HEK293T (cell line): ENCODE measurements around the gene HSP90AB1.

Experiments
- CTCF ChIA-PET: fragments of 350-600 bp; formaldehyde crosslinking; extraction: SDS; loops from one replicate; lab custom pipeline; 2021; ENCODE audit warnings: antibody characterized with exemption, inconsistent platforms; lab: Yijun Ruan, JAX
- POLR2A ChIA-PET: fragments of 350-600 bp; formaldehyde crosslinking; extraction: SDS; loops from one replicate; lab custom pipeline; 2020; ENCODE audit warnings: antibody characterized with exemption, inconsistent platforms; lab: Yijun Ruan, JAX
- DNase-seq: peaks from one replicate; pipeline ENCODE4 v3.0.0; 2012; ENCODE audit warnings: mixed read lengths; ENCODE audit errors: extremely low spot score
- ARNT ChIP-seq: fragments of 450-650 bp; IDR thresholded peaks from 2 replicates; pipeline ENCODE4 v1.6.1; 2017; ENCODE audit warnings: mild to moderate bottlenecking
- BHLHE40 ChIP-seq: fragments of 450-650 bp; IDR thresholded peaks from 2 replicates; pipeline ENCODE4 v1.6.1; 2016; ENCODE audit warnings: mild to moderate bottlenecking, moderate library complexity, borderline replicate concordance
- CTBP1 ChIP-seq: fragments of 450-650 bp; IDR thresholded peaks from 2 replicates; pipeline ENCODE4 v1.6.1; 2016; ENCODE audit warnings: borderline replicate concordance
- ELF4 ChIP-seq: fragments of 450-650 bp; IDR thresholded peaks from 2 replicates; pipeline ENCODE4 v1.6.1; 2017; ENCODE audit warnings: antibody characterized with exemption
- FOXA1 ChIP-seq: fragments of 450-650 bp; IDR thresholded peaks from 2 replicates; pipeline ENCODE4 v1.6.1; 2016; ENCODE audit warnings: mild to moderate bottlenecking
- FOXK2 ChIP-seq: fragments of 450-650 bp; IDR thresholded peaks from 2 replicates; pipeline ENCODE4 v1.6.1; 2016; ENCODE audit warnings: mild to moderate bottlenecking
- FOXM1 ChIP-seq: fragments of 450-650 bp; IDR thresholded peaks from 2 replicates; pipeline ENCODE4 v1.6.1; 2017; ENCODE audit warnings: mild to moderate bottlenecking, borderline replicate concordance
- HDGF ChIP-seq: fragments of 450-650 bp; IDR thresholded peaks from 2 replicates; pipeline ENCODE4 v1.6.1; 2017; ENCODE audit warnings: antibody characterized with exemption, borderline replicate concordance
- L3MBTL2 ChIP-seq: fragments of 450-650 bp; conservative IDR thresholded peaks from 2 replicates; pipeline ENCODE4 v1.6.1; 2016; ENCODE audit warnings: mild to moderate bottlenecking
- LEF1 ChIP-seq: fragments of 450-650 bp; IDR thresholded peaks from 2 replicates; pipeline ENCODE4 v1.6.1; 2017; ENCODE audit warnings: mild to moderate bottlenecking, borderline replicate concordance
- NFRKB ChIP-seq: fragments of 450-650 bp; IDR thresholded peaks from 2 replicates; pipeline ENCODE4 v1.6.1; 2016; ENCODE audit warnings: mild to moderate bottlenecking, moderate library complexity
- SP1 ChIP-seq: fragments of 450-650 bp; IDR thresholded peaks from 2 replicates; pipeline ENCODE4 v1.6.1; 2017
- SUZ12 ChIP-seq: fragments of 450-650 bp; IDR thresholded peaks from 2 replicates; pipeline ENCODE4 v1.6.1; 2016; ENCODE audit warnings: mild to moderate bottlenecking
- TARDBP ChIP-seq: fragments of 450-650 bp; IDR thresholded peaks from 2 replicates; pipeline ENCODE4 v1.6.1; 2016
- ZNF384 ChIP-seq: fragments of 450-650 bp; IDR thresholded peaks from 2 replicates; pipeline ENCODE4 v1.6.1; 2016
- TF ChIP-seq, protein P1 (sequence below): fragments of 450-650 bp; IDR thresholded peaks from 2 replicates; pipeline ENCODE4 v1.6.1; 2016

The HSP90AB1 gene

DNA sequence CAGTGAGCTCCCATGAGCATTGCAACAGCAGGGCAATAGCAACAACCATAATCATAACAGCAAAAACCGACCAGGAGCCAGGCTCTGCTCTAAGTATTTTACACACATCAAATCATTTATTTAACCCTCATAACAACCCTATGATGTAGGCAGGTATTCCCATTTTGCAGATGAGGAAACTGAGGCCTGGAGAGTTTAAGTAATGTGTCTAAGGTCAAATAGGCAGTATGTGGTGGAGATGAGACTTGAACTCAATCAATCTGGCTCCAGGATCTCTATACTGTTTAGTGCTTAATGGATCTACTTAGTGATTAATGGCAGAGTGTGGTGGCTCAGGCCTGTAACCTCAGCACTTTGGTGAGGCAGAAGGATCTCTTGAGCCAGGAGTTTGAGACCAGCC lies 26.7 kb downstream of the HSP90AB1 start:
- ChIA-PET POLR2A (interaction anchor here (1.0 to 1.4 kb wide), 2 partner anchors 22 to 26 kb away, joined by 3 read pairs; no protein-coding TSS in a partner anchor), CTCF (interaction anchor here (0.8 to 1.7 kb wide), 2 partner anchors 32 to 41 kb away, joined by 3 read pairs; no protein-coding TSS in a partner anchor)
- TF ChIP-seq FOXK2: no peak
- no peak for TF ChIP-seq SP1
- no peak for TF ChIP-seq LEF1
- TF ChIP-seq, protein P1, sequence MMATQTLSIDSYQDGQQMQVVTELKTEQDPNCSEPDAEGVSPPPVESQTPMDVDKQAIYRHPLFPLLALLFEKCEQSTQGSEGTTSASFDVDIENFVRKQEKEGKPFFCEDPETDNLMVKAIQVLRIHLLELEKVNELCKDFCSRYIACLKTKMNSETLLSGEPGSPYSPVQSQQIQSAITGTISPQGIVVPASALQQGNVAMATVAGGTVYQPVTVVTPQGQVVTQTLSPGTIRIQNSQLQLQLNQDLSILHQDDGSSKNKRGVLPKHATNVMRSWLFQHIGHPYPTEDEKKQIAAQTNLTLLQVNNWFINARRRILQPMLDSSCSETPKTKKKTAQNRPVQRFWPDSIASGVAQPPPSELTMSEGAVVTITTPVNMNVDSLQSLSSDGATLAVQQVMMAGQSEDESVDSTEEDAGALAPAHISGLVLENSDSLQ: no peak
- TF ChIP-seq ELF4: no peak
- TF ChIP-seq ZNF384: no peak
- no peak for TF ChIP-seq CTBP1
- TF ChIP-seq ARNT: no peak
- TF ChIP-seq L3MBTL2: no peak
- TF ChIP-seq FOXA1: no peak
- TF ChIP-seq FOXM1: no peak
- no peak for TF ChIP-seq BHLHE40
- TF ChIP-seq HDGF: no peak
- no peak for TF ChIP-seq NFRKB
- no peak for TF ChIP-seq SUZ12
- no peak for TF ChIP-seq TARDBP
- no peak for DNase-seq

DNA sequence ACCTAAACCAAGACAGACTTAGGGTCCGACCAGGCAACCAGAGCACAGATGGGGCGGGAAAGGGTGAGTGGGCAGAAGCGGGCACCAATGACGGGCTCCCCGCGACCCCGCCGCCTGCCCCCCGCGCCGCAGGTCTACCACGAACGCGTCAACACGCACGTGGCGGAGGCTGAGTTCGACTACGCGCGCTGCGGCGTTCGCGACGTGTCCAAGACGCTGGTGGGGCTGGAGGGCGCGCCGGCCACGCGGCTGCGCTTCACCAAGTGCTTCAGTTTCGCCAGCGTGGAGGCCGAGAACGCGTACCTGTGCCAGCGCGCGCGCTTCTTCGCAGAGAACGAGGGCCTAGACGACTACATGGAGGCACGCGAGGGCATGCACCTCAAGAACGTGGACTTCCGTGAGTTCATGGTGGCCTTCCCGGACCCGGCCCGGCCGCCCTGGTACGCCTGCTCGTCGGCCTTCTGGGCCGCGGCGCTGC lies 28.4 kb downstream of the HSP90AB1 start:
- ChIA-PET CTCF (no interaction called here), POLR2A (interaction anchor here (1.1 kb wide), 1 partner anchor 28 kb away, joined by 3 read pairs; the partner anchor contains the start of gene HSP90AB1)
- no peak for TF ChIP-seq L3MBTL2
- TF ChIP-seq FOXK2: no peak
- TF ChIP-seq FOXA1: no peak
- no peak for TF ChIP-seq ELF4
- no peak for TF ChIP-seq CTBP1
- no peak for TF ChIP-seq FOXM1
- no peak for TF ChIP-seq TARDBP
- no peak for TF ChIP-seq ARNT
- TF ChIP-seq, protein P1: no peak
- TF ChIP-seq SUZ12: no peak
- DNase-seq: no peak

DNA sequence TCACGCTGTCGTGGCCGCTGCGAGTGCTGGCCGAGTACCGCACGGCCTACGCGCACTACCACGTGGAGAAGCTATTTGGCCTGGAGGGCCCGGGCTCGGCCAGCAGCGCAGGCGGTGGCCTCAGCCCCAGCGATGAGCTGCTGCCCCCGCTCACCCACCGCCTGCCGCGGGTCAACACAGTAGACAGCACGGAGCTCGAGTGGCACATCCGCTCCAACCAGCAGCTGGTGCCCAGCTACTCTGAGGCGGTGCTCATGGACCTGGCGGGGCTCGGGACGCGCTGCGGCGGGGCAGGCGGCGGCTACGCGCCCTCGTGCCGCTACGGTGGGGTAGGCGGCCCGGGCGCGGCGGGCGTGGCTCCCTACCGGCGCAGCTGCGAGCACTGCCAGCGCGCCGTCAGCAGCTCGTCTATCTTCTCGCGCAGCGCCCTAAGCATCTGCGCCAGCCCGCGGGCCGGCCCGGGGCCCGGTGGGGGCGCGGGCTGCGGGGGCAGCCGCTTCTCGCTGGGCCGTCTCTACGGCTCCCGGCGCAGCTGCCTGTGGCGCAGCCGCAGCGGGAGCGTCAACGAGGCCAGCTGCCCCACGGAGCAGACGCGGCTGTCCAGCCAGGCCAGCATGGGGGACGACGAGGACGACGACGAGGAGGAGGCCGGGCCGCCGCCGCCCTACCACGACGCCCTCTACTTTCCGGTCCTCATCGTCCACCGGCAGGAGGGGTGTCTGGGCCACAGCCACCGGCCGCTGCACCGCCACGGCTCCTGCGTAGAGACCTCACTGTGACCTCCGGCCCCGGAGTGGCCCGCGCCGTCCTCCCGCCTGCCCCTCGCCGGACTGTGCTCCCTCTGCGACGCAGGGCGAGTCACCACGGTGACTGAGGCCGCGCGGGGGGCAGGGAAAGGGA lies 29.1 kb downstream of the HSP90AB1 start:
- CTCF ChIA-PET: interaction anchor here (0.5 kb wide), 1 partner anchor 19 kb away, joined by 8 read pairs; no protein-coding TSS in a partner anchor
- no peak for TF ChIP-seq L3MBTL2
- no peak for TF ChIP-seq HDGF
- no peak for TF ChIP-seq FOXA1
- no peak for TF ChIP-seq SUZ12
- TF ChIP-seq, protein P1: no peak
- no peak for TF ChIP-seq ZNF384
- no peak for TF ChIP-seq SP1
- no peak for TF ChIP-seq FOXM1
- no peak for TF ChIP-seq ARNT
- TF ChIP-seq LEF1: no peak
- TF ChIP-seq ELF4: no peak
- no peak for TF ChIP-seq TARDBP
- no peak for TF ChIP-seq FOXK2
- no peak for TF ChIP-seq NFRKB
- TF ChIP-seq BHLHE40: no peak
- TF ChIP-seq CTBP1: no peak
- POLR2A ChIA-PET: interaction anchor here (1.1 to 1.3 kb wide), 2 partner anchors 29 to 30 kb away, joined by 3 to 4 read pairs; partner anchors contain the start of gene HSP90AB1
- no peak for DNase-seq

DNA sequence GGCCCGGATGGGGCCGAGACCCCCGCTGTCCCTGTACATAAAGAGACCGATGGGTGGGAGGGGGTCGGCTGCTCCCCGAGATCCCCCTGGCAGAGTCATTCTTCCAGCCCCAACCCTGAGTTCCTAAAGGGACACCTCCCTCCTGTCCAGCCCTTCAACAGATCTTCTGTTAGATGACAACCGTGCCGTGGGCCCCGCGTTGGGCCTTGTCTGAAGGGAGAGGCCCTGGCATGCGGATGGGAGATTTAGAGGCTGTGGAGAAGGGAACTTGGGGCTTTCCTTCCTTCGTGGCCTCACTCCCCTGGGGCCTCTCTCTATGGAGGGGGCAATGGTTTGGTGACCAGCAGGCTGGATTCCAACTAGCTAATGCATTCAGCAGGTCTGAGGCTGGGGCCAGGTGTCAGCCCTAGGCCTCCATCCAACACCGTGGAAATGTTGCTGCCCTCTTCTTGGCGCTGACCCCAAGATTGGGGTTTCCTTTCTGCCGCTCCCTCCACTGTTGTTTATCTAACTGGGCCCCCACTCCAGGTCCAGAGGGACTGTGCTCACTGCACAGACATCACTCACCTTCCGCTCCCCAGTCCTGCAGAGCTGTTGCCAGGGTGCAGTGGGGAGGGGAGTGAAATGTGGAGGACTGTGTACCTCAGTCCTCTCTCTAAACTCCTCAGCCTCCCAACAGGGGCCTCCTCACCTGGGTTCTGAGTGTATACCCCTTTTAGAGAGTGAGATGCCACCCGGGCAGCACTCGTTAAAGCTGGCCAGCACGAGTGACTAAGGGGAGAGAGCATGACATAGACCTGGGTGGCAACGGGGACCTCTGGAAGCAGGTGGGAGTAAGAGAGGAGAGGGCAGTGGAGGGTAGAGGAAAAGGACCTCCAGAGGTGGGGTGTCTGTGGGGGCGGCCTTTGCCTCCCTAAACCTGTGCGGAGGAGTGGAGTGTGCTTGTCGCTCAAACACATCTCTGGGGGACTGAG lies 30.1 kb downstream of the HSP90AB1 start:
- POLR2A ChIA-PET: interaction anchor here (1.1 to 1.3 kb wide), 2 partner anchors 13 to 31 kb away, joined by 3 to 4 read pairs; partner anchors contain the start of gene HSP90AB1
- CTCF ChIA-PET: interaction anchor here (0.8 to 0.9 kb wide), 2 partner anchors 10 to 28 kb away, joined by 3 read pairs; no protein-coding TSS in a partner anchor
- no peak for DNase-seq
- TF ChIP-seq L3MBTL2: no peak
- no peak for TF ChIP-seq ARNT
- TF ChIP-seq BHLHE40: no peak
- TF ChIP-seq LEF1: no peak
- no peak for TF ChIP-seq FOXK2
- no peak for TF ChIP-seq HDGF
- no peak for TF ChIP-seq ELF4
- no peak for TF ChIP-seq FOXM1
- no peak for TF ChIP-seq ZNF384

DNA sequence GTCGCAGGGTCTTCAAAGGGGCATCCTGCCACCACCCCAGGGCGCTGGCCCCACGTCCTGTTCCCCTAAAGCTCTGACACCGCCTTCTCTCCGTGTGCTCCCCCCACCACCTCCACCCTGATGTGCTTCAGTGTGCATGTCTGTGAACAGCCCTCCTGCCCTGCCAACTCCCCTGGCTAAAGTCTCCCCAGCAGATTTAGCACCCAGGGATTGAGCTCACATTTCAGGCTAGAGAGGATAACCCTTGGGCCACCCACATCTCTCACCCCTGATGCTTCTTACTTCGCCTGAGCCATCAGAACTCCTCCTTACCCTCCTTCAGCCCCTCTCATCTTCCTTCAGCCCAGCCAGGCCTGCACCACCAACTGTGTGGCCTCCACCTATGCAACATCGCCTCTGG lies 30.9 kb downstream of the HSP90AB1 start:
- ChIA-PET CTCF (interaction anchor here (0.9 kb wide), 1 partner anchor 28 kb away, joined by 3 read pairs; no protein-coding TSS in a partner anchor), POLR2A (interaction anchor here (0.9 to 1.3 kb wide), 3 partner anchors 12 to 31 kb away, joined by 3 to 4 read pairs (median 3); partner anchors contain the start of gene HSP90AB1)
- TF ChIP-seq ELF4 (no peak), FOXK2 (no peak), NFRKB (no peak), ARNT (no peak), FOXA1 (no peak), L3MBTL2 (no peak), ZNF384 (no peak), SUZ12 (no peak), BHLHE40 (no peak), LEF1 (no peak), SP1 (no peak), HDGF (no peak), CTBP1 (no peak), FOXM1 (no peak), TARDBP (no peak)
- TF ChIP-seq, protein P1: no peak
- DNase-seq: no peak
